Measurements from ENCODE around the gene UROC1.

- TF ChIP-seq POLR2A (IDR thresholded peaks at IDR 0.05) (no peak), CTCF (IDR thresholded peaks at IDR 0.05) (no peak)
These were observed 660 bp downstream of the UROC1 start for GRCh38 chr3:126516936-126517290.
